ENCODE results near the gene SNRK. TPM values are rescaled to one million over a fixed set of nuclear protein-coding genes. Genes with fewer than 3 reads are reported as not detected.

Gene SNRK
- total and polyA plus RNA-seq, 2 experiments from 2014 or later, result 10.7 to 25.3 TPM

GRCh38 chr3:43317461-43318316, 31.3 kb downstream of the SNRK start:
- no peak overlapping the region for H2AFZ ChIP-seq
- no peak for TF ChIP-seq EZH2 (IDR thresholded peaks at IDR 0.05; ENCODE audit: borderline replicate concordance)
- DNase-seq (ENCODE audit: low spot score), result no peak
- H3K9me2 ChIP-seq (replicated peaks; ENCODE audit: insufficient read depth), result no peaks in the 10 kb centered on the region
- no peaks in the 10 kb centered on the region for H3K36me3 ChIP-seq (replicated peaks; ENCODE audit: insufficient read depth, low read depth)
- peaks cover 4% of the 10 kb centered on the region for H4K20me1 ChIP-seq (ENCODE audit: insufficient read depth, poor library complexity, severe bottlenecking)
- H3K4me3 ChIP-seq, result no peak overlapping the region
- 84% methylated on average over 8 of the region's 8 CpGs for WGBS (ENCODE audit: low lambda C conversion rate, missing lambda C conversion rate)
- no peaks in the 10 kb centered on the region for H3K27me3 ChIP-seq
- peaks cover 4% of the 10 kb centered on the region for H3K4me1 ChIP-seq (ENCODE audit: insufficient read depth)
- no peak overlapping the region for H3K27ac ChIP-seq
- no peak overlapping the region for H3K4me2 ChIP-seq
- H3K9me3 ChIP-seq (ENCODE audit: low read depth), result no peaks in the 10 kb centered on the region
- peaks cover 75% of the 10 kb centered on the region for H3K79me2 ChIP-seq

- Histone ChIP-seq H3K27ac (no peak overlapping the region), H3K4me2 (no peak overlapping the region), H3K9me2 (replicated peaks; ENCODE audit: insufficient read depth) (no peaks in the 10 kb centered on the region), H3K4me3 (no peak overlapping the region), H3K79me2 (peaks cover 81% of the 10 kb centered on the region), H3K27me3 (no peaks in the 10 kb centered on the region), H3K9me3 (ENCODE audit: low read depth) (no peaks in the 10 kb centered on the region), H3K36me3 (replicated peaks; ENCODE audit: insufficient read depth, low read depth) (no peaks in the 10 kb centered on the region), H2AFZ (no peak overlapping the region), H3K4me1 (ENCODE audit: insufficient read depth) (peaks cover 4% of the 10 kb centered on the region), H4K20me1 (ENCODE audit: insufficient read depth, poor library complexity, severe bottlenecking) (peaks cover 3% of the 10 kb centered on the region)
- WGBS (ENCODE audit: low lambda C conversion rate, missing lambda C conversion rate), result 93% methylated on average over 6 of the region's 6 CpGs
- TF ChIP-seq EZH2phosphoT487 (IDR thresholded peaks at IDR 0.05; ENCODE audit: low read depth, severe bottlenecking, unreplicated experiment) (no peak), EZH2 (IDR thresholded peaks at IDR 0.05; ENCODE audit: borderline replicate concordance) (no peak), CTCF (IDR thresholded peaks at IDR 0.05; ENCODE audit: poor library complexity) (no peak)
- DNase-seq (ENCODE audit: low spot score), result no peak
Observed at GRCh38 chr3:43319376-43319775, 33.0 kb downstream of the SNRK start.

- Histone ChIP-seq H3K4me3 (no peak overlapping the region), H3K4me1 (ENCODE audit: insufficient read depth) (peaks cover 4% of the 10 kb centered on the region), H3K9me3 (ENCODE audit: low read depth) (no peaks in the 10 kb centered on the region), H3K36me3 (replicated peaks; ENCODE audit: insufficient read depth, low read depth) (no peaks in the 10 kb centered on the region), H4K20me1 (ENCODE audit: insufficient read depth, poor library complexity, severe bottlenecking) (peaks cover 3% of the 10 kb centered on the region), H3K9me2 (replicated peaks; ENCODE audit: insufficient read depth) (no peaks in the 10 kb centered on the region), H2AFZ (no peak overlapping the region), H3K4me2 (no peak overlapping the region), H3K79me2 (peaks cover 81% of the 10 kb centered on the region), H3K27me3 (no peaks in the 10 kb centered on the region), H3K27ac (no peak overlapping the region)
- WGBS (ENCODE audit: low lambda C conversion rate, missing lambda C conversion rate), result 96% methylated on average over 3 of the region's 3 CpGs
- DNase-seq (ENCODE audit: low spot score), result no peak
- no peak for TF ChIP-seq EZH2 (IDR thresholded peaks at IDR 0.05; ENCODE audit: borderline replicate concordance)
- no peak for TF ChIP-seq CTCF (IDR thresholded peaks at IDR 0.05; ENCODE audit: poor library complexity)
- TF ChIP-seq EZH2phosphoT487 (IDR thresholded peaks at IDR 0.05; ENCODE audit: low read depth, severe bottlenecking, unreplicated experiment), result no peak
Observed at GRCh38 chr3:43319794-43320193, 33.5 kb downstream of the SNRK start.

- H3K9me3 ChIP-seq (ENCODE audit: low read depth), result no peaks in the 10 kb centered on the region
- TF ChIP-seq EZH2 (IDR thresholded peaks at IDR 0.05; ENCODE audit: borderline replicate concordance), result no peak
- no peak for TF ChIP-seq CTCF (IDR thresholded peaks at IDR 0.05; ENCODE audit: poor library complexity)
- no peak for TF ChIP-seq EZH2phosphoT487 (IDR thresholded peaks at IDR 0.05; ENCODE audit: low read depth, severe bottlenecking, unreplicated experiment)
- H3K4me3 ChIP-seq, result no peak overlapping the region
- H3K27me3 ChIP-seq, result no peaks in the 10 kb centered on the region
- peaks cover 81% of the 10 kb centered on the region for H3K79me2 ChIP-seq
- H2AFZ ChIP-seq, result no peak overlapping the region
- H3K4me1 ChIP-seq (ENCODE audit: insufficient read depth), result peaks cover 4% of the 10 kb centered on the region
- no peaks in the 10 kb centered on the region for H3K36me3 ChIP-seq (replicated peaks; ENCODE audit: insufficient read depth, low read depth)
- H3K27ac ChIP-seq, result no peak overlapping the region
- H3K4me2 ChIP-seq, result no peak overlapping the region
- WGBS (ENCODE audit: low lambda C conversion rate, missing lambda C conversion rate), result 95% methylated on average over 5 of the region's 5 CpGs
- H4K20me1 ChIP-seq (ENCODE audit: insufficient read depth, poor library complexity, severe bottlenecking), result peaks cover 3% of the 10 kb centered on the region
- no peaks in the 10 kb centered on the region for H3K9me2 ChIP-seq (replicated peaks; ENCODE audit: insufficient read depth)
- DNase-seq (ENCODE audit: low spot score), result no peak
Observed at GRCh38 chr3:43320288-43320687, 33.9 kb downstream of the SNRK start.
